BE2C (cell line): ENCODE results near the gene HTR2C.
"Not testable (repeated sequence)": the region's sequence is repeated elsewhere in the genome, so short reads cannot be mapped to it uniquely, and the experiment has no call there.

Experiments used
- DNase-seq: peaks from one replicate; pipeline ENCODE4 v3.0.0-alpha.2; 2020
- H3K27me3 ChIP-seq: fragments of 250-450 bp; sonication (Bioruptor Pico); 2 replicates; pipeline ENCODE4 v1.5.1; 2020; ENCODE audit warnings: mild to moderate bottlenecking
- H3K36me3 ChIP-seq: fragments of 250-450 bp; sonication (Bioruptor Pico); 2 replicates; pipeline ENCODE4 v1.5.1; 2020; ENCODE audit warnings: mild to moderate bottlenecking
- H3K4me1 ChIP-seq: fragments of 250-450 bp; sonication (Bioruptor Pico); 2 replicates; pipeline ENCODE4 v1.5.1; 2020
- H3K4me3 ChIP-seq: 2 replicates; pipeline ENCODE4 v1.5.1; 2011; ENCODE audit warnings: low read depth, low read length
- H3K9me3 ChIP-seq: fragments of 250-450 bp; sonication (Bioruptor Pico); 2 replicates; pipeline ENCODE4 v1.5.1; 2020
- TF ChIP-seq, protein P1 (sequence below): IDR thresholded peaks from 2 replicates; pipeline ENCODE4 v1.5.1; 2012; ENCODE audit warnings: mild to moderate bottlenecking, low read depth, low read length

HTR2C gene

DNA sequence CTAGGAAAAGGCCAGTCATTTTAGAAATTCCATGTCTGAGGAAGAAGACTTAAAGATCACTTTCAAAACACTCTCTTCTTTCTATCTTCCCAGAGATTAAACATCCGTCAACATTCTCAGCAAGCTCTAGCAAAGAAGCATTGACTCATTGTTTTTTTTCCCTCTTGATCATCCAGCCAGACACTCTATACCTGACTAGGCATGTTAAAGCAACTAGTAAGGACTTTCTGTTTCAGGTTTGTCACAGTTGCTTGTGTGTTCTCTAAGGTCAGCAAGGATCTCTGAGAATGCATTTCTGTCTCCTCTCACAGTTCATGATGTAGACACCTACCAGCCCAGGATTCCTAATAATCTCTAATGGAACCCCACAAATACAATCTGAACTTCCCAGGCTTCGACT lies 321.4 kb downstream of the HTR2C start:
- H3K36me3 ChIP-seq: no peaks in the 10 kb centered on the region
- no peak overlapping the region for H3K4me3 ChIP-seq
- no peak for DNase-seq
- no peaks in the 10 kb centered on the region for H3K9me3 ChIP-seq
- TF ChIP-seq, protein P1, sequence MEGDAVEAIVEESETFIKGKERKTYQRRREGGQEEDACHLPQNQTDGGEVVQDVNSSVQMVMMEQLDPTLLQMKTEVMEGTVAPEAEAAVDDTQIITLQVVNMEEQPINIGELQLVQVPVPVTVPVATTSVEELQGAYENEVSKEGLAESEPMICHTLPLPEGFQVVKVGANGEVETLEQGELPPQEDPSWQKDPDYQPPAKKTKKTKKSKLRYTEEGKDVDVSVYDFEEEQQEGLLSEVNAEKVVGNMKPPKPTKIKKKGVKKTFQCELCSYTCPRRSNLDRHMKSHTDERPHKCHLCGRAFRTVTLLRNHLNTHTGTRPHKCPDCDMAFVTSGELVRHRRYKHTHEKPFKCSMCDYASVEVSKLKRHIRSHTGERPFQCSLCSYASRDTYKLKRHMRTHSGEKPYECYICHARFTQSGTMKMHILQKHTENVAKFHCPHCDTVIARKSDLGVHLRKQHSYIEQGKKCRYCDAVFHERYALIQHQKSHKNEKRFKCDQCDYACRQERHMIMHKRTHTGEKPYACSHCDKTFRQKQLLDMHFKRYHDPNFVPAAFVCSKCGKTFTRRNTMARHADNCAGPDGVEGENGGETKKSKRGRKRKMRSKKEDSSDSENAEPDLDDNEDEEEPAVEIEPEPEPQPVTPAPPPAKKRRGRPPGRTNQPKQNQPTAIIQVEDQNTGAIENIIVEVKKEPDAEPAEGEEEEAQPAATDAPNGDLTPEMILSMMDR: no peak
- no peaks in the 10 kb centered on the region for H3K27me3 ChIP-seq
- H3K4me1 ChIP-seq: no peaks in the 10 kb centered on the region

DNA sequence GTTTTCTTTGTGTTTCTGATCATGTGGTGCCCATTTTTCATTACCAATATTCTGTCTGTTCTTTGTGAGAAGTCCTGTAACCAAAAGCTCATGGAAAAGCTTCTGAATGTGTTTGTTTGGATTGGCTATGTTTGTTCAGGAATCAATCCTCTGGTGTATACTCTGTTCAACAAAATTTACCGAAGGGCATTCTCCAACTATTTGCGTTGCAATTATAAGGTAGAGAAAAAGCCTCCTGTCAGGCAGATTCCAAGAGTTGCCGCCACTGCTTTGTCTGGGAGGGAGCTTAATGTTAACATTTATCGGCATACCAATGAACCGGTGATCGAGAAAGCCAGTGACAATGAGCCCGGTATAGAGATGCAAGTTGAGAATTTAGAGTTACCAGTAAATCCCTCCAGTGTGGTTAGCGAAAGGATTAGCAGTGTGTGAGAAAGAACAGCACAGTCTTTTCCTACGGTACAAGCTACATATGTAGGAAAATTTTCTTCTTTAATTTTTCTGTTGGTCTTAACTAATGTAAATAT lies 323.2 kb downstream of the HTR2C start:
- Histone ChIP-seq H3K36me3 (no peaks in the 10 kb centered on the region), H3K27me3 (no peaks in the 10 kb centered on the region), H3K9me3 (no peaks in the 10 kb centered on the region), H3K4me1 (no peaks in the 10 kb centered on the region), H3K4me3 (no peak overlapping the region)
- TF ChIP-seq, protein P1: no peak
- no peak for DNase-seq

DNA sequence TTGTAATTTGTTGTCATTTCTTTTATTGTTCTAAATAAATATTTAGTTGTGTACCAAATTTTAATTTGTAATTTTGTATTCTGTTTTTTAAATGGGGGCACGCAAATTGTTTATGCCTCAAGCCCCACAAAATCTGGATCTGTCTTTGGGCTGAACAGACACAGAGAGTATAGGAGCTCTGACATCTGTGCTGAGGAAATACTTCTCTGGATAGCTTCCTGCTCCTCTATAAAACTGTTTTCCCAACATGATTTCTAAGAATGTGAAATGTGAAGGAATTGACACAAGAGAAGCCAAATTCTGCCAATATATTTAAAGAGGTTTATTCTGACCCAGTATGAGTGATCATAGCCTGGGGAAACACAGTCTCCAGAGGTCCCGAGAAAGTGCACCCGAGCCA lies 340.5 kb downstream of the HTR2C start:
- Histone ChIP-seq H3K36me3 (no peaks in the 10 kb centered on the region), H3K4me3 (no peak overlapping the region), H3K4me1 (no peaks in the 10 kb centered on the region), H3K9me3 (no peaks in the 10 kb centered on the region), H3K27me3 (no peaks in the 10 kb centered on the region)
- DNase-seq: no peak
- TF ChIP-seq, protein P1: no peak

DNA sequence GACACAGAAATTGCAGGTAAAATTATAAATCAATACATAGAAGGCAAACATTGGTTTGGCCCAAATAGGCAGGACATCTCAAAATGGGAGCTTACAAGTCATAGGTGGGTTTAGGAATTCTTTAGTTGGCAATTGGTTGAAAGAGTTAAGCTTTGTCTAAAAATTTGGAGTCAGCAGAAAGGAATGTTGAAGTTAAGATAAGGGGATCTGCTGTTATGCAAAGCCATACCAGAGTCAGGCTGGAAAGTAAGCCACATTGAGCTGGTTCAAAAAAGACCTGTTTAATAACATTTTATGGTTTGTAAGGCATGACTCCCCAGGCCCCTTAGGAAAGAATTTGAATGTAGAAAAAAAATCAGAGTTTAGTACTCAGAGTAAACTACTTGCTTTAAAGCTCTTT lies 341.0 kb downstream of the HTR2C start:
- Histone ChIP-seq H3K36me3 (no peaks in the 10 kb centered on the region), H3K27me3 (no peaks in the 10 kb centered on the region), H3K9me3 (no peaks in the 10 kb centered on the region), H3K4me3 (no peak overlapping the region), H3K4me1 (no peaks in the 10 kb centered on the region)
- TF ChIP-seq, protein P1: no peak
- no peak for DNase-seq

DNA sequence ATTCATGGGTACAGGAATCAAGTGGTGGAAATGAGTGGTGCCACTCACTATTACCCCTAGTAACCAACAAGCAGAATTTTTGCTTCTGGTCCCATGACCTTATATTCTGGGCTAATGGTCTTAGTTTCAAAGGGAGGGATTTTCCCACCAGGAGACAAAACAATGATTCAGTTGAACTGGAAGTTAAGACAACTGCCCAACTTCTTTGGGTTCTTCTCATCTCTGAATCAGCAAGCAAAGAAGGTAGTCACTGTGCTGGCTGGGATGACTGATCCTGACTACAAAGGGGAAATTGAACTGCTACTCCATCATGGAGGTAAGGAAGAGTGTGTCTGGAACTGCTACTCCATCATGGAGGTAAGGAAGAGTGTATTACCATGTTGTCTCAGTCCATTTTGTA lies 346.3 kb downstream of the HTR2C start:
- H3K36me3 ChIP-seq: no peaks in the 10 kb centered on the region
- H3K27me3 ChIP-seq: no peaks in the 10 kb centered on the region

DNA sequence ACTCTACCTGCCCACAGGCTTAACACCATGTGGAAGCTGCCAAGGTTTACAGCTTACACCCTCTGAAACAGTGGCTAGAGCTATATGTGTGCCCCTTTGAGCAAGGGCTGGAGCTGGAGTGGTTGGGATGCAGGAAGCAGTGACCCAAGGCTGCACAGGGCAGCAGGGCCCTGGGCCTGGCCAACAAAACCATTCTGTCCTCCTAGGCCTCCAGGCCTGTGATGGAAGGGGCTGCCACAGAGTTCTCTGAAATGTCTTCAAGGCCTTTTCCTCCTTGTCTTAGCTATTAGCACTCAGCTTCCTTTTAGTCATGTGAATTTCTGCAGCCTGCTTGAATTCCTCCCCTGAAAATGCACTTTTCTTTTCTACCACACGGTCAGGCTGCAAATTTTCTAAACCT lies 348.7 kb downstream of the HTR2C start:
- Histone ChIP-seq H3K27me3 (no peaks in the 10 kb centered on the region), H3K4me3 (no peak overlapping the region), H3K9me3 (no peaks in the 10 kb centered on the region), H3K36me3 (no peaks in the 10 kb centered on the region), H3K4me1 (no peaks in the 10 kb centered on the region)
- no peak for DNase-seq
- TF ChIP-seq, protein P1: no peak

More for the DNA sequence above, 346.3 kb downstream of the HTR2C start:
- no peak overlapping the region for H3K4me3 ChIP-seq
- no peaks in the 10 kb centered on the region for H3K9me3 ChIP-seq
- TF ChIP-seq, protein P1: no peak
- DNase-seq: no peak
- no peaks in the 10 kb centered on the region for H3K4me1 ChIP-seq

DNA sequence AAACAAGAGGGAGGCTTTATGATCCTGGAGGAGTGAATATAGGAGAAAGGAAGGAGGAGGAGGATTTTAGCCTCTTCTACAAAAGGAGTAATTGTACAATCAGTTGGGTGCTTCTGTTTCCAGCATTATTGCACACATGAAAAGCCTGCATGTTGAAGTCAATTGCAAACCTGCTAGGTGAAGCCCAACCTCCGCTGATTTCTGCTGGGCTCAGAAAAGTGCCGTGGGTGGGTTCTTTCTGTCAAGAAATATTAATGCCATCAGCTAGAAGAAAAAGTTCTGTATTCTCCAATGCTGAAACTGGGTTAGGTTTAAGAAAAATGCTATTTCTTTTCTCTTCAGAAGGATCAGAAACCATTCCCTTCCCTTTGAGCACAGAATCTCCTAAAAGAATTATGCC lies 349.4 kb downstream of the HTR2C start:
- H3K27me3 ChIP-seq, DNase-seq, H3K9me3 ChIP-seq, H3K36me3 ChIP-seq, H3K4me3 ChIP-seq, H3K4me1 ChIP-seq: not testable (repeated sequence)

DNA sequence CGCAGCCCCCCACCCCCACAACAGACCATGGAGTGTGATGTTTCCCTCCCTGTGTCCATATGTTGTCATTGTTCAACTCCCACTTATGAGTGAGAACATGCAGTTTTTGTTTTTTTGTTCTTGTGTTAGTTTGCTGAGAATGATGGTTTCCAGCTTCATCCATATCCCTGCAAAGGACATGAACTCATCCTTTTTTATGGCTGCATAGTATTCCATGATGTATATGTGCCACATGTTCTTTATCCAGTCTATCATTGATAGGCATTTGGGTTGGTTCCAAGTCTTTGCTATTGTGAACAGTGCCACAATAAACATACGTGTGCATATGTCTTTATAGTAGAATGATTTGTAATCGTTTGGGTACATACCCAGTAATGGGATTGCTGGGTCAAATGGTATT lies 353.2 kb downstream of the HTR2C start:
- not testable (repeated sequence) for H3K4me1 ChIP-seq, H3K4me3 ChIP-seq, H3K9me3 ChIP-seq, H3K27me3 ChIP-seq, DNase-seq, H3K36me3 ChIP-seq
